Stimulated activated CD8-positive, alpha-beta memory T cell treated with anti-CD3 and anti-CD28 coated beads, Interleukin-15, amount 100 ng/mL, for 24 hours (primary cell): ENCODE results near the gene NCKAP5L.

ENCODE experiments used
- DNase-seq: peaks from one replicate; pipeline ENCODE4 v3.0.0-alpha.2; 2020; ENCODE audit warnings: low read depth

Gene NCKAP5L

GRCh38 chr12:49824416-49824815 lies 3.8 kb downstream of the NCKAP5L start:
- no peak for DNase-seq

GRCh38 chr12:49823951-49824350 lies 4.3 kb downstream of the NCKAP5L start:
- no peak for DNase-seq

- no peak for DNase-seq
Measured at GRCh38 chr12:49823350-49823749, 4.9 kb downstream of the NCKAP5L start.

- no peak for DNase-seq
Measured at GRCh38 chr12:49821373-49822287, 6.6 kb downstream of the NCKAP5L start.

DNA sequence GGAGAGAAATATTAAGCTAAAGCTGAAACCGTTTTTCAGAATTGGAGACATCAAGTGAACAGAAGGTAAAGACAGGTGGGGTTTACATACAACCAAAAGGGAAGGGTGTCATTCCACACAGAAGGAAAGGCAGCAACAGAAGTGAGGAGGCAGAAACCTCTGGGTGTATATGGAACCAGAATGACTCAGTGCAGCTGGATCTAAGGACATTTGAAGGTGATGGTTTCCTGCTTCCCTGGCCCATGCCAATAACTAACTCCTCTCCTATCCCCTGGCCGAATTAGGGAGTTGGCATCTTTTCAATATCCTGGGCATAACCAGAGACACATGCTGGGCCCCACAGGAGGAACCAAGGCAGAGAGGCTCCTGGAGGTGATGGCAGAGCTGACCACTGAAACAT lies 8.4 kb downstream of the NCKAP5L start:
- no peak for DNase-seq

- no peak for DNase-seq
Measured at GRCh38 chr12:49818241-49818895, 9.8 kb downstream of the NCKAP5L start.

GRCh38 chr12:49813131-49813530 lies 15.1 kb downstream of the NCKAP5L start:
- no peak for DNase-seq

DNA sequence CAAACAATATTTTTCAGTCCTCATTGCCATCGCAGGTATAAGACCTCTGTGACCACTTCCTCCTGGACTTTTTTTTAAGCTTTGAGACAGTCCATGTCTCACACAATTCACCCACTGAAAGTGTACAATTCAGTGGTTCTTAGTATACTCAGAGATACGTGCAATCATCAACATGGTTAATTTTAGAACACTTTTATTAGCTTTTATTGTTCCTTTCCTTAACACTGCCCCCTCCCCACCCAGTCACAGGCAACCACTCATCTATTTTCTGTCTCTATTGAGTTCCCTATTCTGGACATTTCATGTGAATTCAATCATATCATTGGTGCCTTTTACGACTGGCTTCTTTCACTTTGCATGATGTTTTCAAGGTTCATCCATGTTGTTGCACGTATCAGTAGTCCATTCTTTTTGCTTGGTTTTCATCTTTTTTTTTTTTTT lies 16.2 kb downstream of the NCKAP5L start:
- no peak for DNase-seq

GRCh38 chr12:49811136-49811535 lies 17.1 kb downstream of the NCKAP5L start:
- no peak for DNase-seq

GRCh38 chr12:49809906-49810389 lies 18.3 kb downstream of the NCKAP5L start:
- no peak for DNase-seq

DNA sequence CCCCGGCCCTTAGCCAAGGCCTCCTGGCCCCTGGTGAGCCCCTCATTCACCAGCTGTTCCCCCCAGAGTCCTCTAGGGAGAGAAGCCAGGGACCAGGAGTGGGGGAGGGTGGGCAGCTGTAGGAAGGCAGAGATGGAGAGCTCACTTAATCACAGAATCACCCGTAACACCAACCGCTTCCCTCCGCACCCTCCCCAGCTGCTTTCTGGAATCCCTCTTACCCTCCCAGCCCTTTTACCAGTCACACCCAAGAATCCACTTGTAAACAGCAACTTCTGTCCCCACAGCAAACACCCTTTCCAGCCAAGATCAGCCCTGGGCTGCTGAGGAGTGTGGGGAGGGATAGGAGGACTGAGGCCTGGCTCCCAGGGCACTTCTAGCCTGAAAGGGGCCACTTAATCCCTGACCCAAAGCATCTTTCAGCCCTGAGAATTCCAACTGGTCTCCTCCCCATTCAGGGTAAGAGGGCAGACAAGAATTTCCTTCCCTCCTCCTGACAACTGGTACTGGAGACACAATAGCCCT lies 18.8 kb downstream of the NCKAP5L start:
- DNase-seq = no peak

DNA sequence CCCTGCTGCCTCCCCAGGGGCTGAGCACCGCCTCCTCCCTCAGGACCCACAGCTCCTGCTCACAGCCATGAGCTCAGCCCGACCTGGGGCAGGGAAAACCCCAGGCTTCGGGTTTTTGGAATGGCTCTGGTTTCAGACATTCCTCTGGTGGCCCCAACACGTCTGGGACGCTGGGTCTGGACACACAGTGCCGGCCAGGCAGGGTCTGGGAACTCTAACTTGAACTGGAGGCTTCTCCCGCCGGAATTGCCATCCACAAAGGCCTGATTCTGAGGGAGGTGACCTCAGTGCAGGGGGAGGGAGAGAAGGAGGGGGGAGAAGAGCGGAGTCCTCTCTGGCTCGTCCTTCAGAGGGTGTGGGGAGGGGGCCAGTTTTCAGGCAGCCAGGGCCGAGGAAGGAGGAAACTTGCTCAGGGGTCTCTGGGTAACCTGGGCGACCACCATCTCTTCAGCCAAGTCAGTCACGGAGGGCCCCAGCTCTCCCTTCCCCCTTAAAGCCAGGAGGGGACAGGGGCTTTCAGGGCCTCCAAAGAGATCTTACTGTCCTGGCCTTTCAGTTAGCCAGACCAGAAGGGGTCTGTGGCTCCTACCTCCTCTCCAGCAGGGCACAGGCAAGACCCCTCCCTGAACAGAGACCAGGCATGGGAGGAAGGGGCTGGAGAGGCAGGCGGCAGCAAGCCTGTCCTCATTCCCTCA lies 19.4 kb downstream of the NCKAP5L start:
- DNase-seq = no peak

DNA sequence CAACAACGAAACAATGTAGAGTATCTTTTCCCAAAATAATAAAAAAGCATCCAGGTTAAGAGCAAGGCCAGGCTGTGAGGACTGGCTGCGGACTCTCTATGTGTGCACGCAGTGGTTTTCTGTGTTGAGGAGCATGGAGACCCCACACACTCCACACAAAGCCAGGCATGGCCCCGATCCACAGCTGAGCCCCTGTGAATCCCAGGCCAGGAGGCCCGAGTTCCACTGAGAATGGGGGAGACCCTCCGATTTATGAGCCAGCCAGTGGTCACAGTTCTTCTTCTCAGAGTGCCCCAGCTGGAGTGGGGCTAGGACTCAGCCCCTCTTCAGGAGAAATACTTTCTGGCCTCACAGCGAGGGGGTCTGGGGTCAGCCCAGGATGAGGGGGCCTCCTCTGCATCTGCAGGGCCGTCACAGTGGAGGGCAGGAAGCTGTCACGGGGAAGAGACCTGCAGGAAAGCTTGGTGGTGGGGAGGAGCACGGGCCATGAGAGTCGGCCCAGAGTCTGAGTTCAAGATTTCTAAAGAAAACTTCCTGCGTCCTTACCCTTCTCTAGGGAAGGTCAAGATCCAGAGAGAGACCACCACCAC lies 20.1 kb downstream of the NCKAP5L start:
- DNase-seq = no peak

- no peak for DNase-seq
Measured at GRCh38 chr12:49806877-49807276, 21.3 kb downstream of the NCKAP5L start.

DNA sequence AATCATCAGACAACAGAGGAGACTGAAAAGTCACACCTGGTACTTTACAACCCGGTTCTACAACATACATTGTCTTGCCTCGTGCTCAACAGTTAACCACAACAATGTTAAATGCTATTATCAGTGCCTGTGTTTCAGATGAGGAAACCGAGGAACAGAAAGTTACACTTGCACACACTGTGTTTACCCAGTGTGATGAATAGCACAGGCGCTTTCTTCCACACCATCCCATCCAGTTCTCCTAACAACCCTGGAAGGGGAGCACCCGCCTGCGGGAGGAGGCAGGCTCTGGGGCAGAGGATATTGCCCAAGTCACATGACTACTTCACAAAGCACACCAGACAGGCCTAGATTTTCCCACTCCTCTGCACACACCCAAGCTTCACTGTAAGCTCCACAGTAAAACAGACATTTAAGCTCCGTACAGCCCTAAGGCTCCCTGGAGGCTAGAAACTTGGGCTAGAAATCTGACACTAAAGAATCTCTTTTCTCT lies 21.8 kb downstream of the NCKAP5L start:
- DNase-seq = no peak

- no peak for DNase-seq
Measured at GRCh38 chr12:49805409-49805808, 22.8 kb downstream of the NCKAP5L start.

GRCh38 chr12:49804821-49805220 lies 23.4 kb downstream of the NCKAP5L start:
- DNase-seq = no peak

DNA sequence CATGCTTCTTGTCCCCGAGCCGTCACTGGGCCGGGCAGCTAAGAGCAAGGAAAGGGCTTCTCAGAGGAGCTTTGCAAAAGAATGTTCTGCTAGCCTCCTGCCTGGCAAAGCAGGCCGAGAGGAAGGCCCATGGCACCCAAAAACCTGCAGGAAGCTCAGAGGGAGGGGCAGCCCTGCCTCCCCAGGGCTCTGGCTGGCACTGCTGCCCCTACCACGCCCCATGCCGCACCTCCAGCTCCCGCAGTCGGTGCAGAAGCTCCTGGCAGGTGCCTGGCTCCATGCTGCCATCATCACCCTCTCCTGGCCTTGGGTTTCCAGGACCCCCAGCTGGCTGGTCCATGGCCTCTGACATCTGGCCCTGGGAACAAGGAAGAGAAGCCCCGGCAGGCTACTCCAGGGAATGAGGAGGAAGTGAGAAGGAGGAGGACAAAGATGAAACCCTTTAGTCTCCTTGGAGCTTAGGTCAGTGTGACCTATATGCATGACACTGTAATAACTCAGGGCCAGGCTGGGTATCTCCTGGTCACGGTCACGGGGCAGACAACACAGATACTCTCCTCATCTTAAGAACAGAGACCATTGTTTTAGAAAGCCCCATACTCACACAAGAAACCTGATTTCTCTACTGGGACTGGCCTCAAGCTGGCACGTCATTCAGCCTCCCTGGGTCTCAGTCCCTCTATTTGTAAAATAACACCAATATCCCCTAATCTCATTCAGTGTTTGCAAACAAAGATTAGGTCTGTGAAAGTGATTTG lies 24.3 kb downstream of the NCKAP5L start:
- no peak for DNase-seq

GRCh38 chr12:49801141-49802063 lies 26.8 kb downstream of the NCKAP5L start:
- no peak for DNase-seq
